Vagina (tissue), 2 donors: ENCODE measurements around the gene FAM219B. TPM values are rescaled to one million over a fixed set of nuclear protein-coding genes. Genes with fewer than 3 reads are reported as not detected.
"Not testable (repeated sequence)": the region's sequence is repeated elsewhere in the genome, so short reads cannot be mapped to it uniquely, and the experiment has no call there.

ENCODE experiments used
- DNase-seq, 2 donors: peaks; one replicate each; pipeline ENCODE4 v3.0.0-alpha.2; 2017; ENCODE audit errors: extremely low spot score in 2 of 2
- H3K27ac ChIP-seq: fragments of 200-600 bp; sonication (generic); one replicate; pipeline ENCODE4 v1.5.1; 2019
- H3K27me3 ChIP-seq: fragments of 200-600 bp; sonication (generic); one replicate; pipeline ENCODE4 v1.5.1; 2019
- H3K36me3 ChIP-seq, 2 donors: fragments of 200-600 bp; sonication (generic); one replicate each; pipeline ENCODE4 v1.5.1; 2017 to 2019
- H3K4me1 ChIP-seq: fragments of 200-600 bp; sonication (generic); one replicate; pipeline ENCODE4 v1.5.1; 2019
- H3K4me3 ChIP-seq, 2 donors: fragments of 200-600 bp; sonication (generic); 1 replicate in 1 of 2; 2 replicates in 1 of 2; pipeline ENCODE4 v1.5.1; 2016 to 2019
- H3K9me3 ChIP-seq: fragments of 200-600 bp; sonication (generic); one replicate; pipeline ENCODE4 v1.5.1; 2019
- CTCF ChIP-seq, 3 experiments: fragments of 450-650 bp in 2 of 3; fragments of 200-600 bp in 1 of 3; sonication (generic) in 1 of 3; IDR thresholded peaks; one replicate each; pipeline ENCODE4 v1.5.1; 2017 to 2019; ENCODE audit warnings: antibody characterized with exemption in 3 of 3, mild to moderate bottlenecking in 2 of 3, moderate library complexity in 2 of 3
- POLR2A ChIP-seq, 2 donors: fragments of 450-650 bp; IDR thresholded peaks; one replicate each; pipeline ENCODE4 v1.6.1; 2017; ENCODE audit warnings: antibody characterized with exemption in 2 of 2, mild to moderate bottlenecking in 2 of 2, moderate library complexity in 2 of 2
- POLR2AphosphoS5 ChIP-seq, 2 donors: sonication (generic); formaldehyde crosslinking; IDR thresholded peaks; one replicate each; pipeline ENCODE4 v1.9.0; 2017; ENCODE audit warnings: antibody characterized with exemption in 2 of 2, mild to moderate bottlenecking in 2 of 2, low read depth in 1 of 2; ENCODE audit not compliant: insufficient read depth in 1 of 2
- intact Hi-C: fragments of 100-400 bp; cut with DNase I; formaldehyde crosslinking; loops from one replicate; pipeline ENCODE4 v1.15.1; 2023
- total RNA-seq: library from RNA; depleted of rRNA; stranded (reverse); fragments of >200 nt; gene quantifications from one replicate; pipeline ENCODE4 v1.2.3, GENCODE V29; 2016

FAM219B gene
- total RNA-seq, 1 donor from 2014 or later = 51.6 TPM

GRCh38 chr15:74895830-74896229 lies 10.8 kb downstream of the FAM219B start:
- intact Hi-C loops = no loop called here
- Histone ChIP-seq H3K27ac (no peak overlapping the region), H3K36me3 (peaks cover 0 to 15% of the 10 kb centered on the region in 2 donors), H3K4me3 (no peak overlapping the region), H3K27me3 (no peaks in the 10 kb centered on the region), H3K4me1 (peaks cover 10% of the 10 kb centered on the region), H3K9me3 (no peaks in the 10 kb centered on the region)
- TF ChIP-seq CTCF (IDR thresholded peaks at IDR 0.05) (no peak), POLR2A (IDR thresholded peaks at IDR 0.05) (no peak), POLR2AphosphoS5 (IDR thresholded peaks at IDR 0.05; ENCODE audit: insufficient read depth in 1 of 2, low read depth in 1 of 2) (no peak)
- DNase-seq = no peak

- intact Hi-C loops, DNase-seq, H3K9me3 ChIP-seq, H3K27ac ChIP-seq, H3K27me3 ChIP-seq, H3K4me3 ChIP-seq, H3K36me3 ChIP-seq: not testable (repeated sequence)
- H3K4me1 ChIP-seq = peaks cover 20% of the 10 kb centered on the region
Measured at GRCh38 chr15:74894383-74894782, 12.3 kb downstream of the FAM219B start.

- Histone ChIP-seq H3K36me3 (peaks cover 0 to 6% of the 10 kb centered on the region in 2 donors), H3K27ac (no peak overlapping the region)
- intact Hi-C loops = no loop called here
Measured at GRCh38 chr15:74893627-74894026, 13.0 kb downstream of the FAM219B start.

GRCh38 chr15:74892931-74893330 lies 13.7 kb downstream of the FAM219B start:
- H3K36me3 ChIP-seq = peaks cover 0 to 6% of the 10 kb centered on the region in 2 donors
- no peak for DNase-seq
- intact Hi-C loops = no loop called here
- H3K9me3 ChIP-seq = no peaks in the 10 kb centered on the region
- H3K4me3 ChIP-seq = no peak overlapping the region
- peaks cover 26% of the 10 kb centered on the region for H3K4me1 ChIP-seq
- TF ChIP-seq POLR2A (IDR thresholded peaks at IDR 0.05) (no peak), POLR2AphosphoS5 (IDR thresholded peaks at IDR 0.05; ENCODE audit: insufficient read depth in 1 of 2, low read depth in 1 of 2) (no peak), CTCF (IDR thresholded peaks at IDR 0.05) (no peak)
- no peak overlapping the region for H3K27ac ChIP-seq
- H3K27me3 ChIP-seq = no peaks in the 10 kb centered on the region

More at GRCh38 chr15:74893627-74894026, 13.0 kb downstream of the FAM219B start:
- Histone ChIP-seq H3K9me3 (no peaks in the 10 kb centered on the region), H3K4me1 (peaks cover 26% of the 10 kb centered on the region), H3K4me3 (no peak overlapping the region), H3K27me3 (no peaks in the 10 kb centered on the region)
- DNase-seq = no peak
- TF ChIP-seq POLR2AphosphoS5 (IDR thresholded peaks at IDR 0.05; ENCODE audit: insufficient read depth in 1 of 2, low read depth in 1 of 2) = no peak
- TF ChIP-seq CTCF (IDR thresholded peaks at IDR 0.05) = no peak
- TF ChIP-seq POLR2A (IDR thresholded peaks at IDR 0.05) = no peak

- Histone ChIP-seq H3K36me3 (peaks cover 0 to 6% of the 10 kb centered on the region in 2 donors), H3K4me1 (peaks cover 26% of the 10 kb centered on the region), H3K27ac (no peak overlapping the region), H3K4me3 (no peak overlapping the region), H3K27me3 (no peaks in the 10 kb centered on the region), H3K9me3 (no peaks in the 10 kb centered on the region)
- TF ChIP-seq POLR2A (IDR thresholded peaks at IDR 0.05) (no peak), POLR2AphosphoS5 (IDR thresholded peaks at IDR 0.05; ENCODE audit: insufficient read depth in 1 of 2, low read depth in 1 of 2) (no peak), CTCF (IDR thresholded peaks at IDR 0.05) (no peak)
- intact Hi-C loops = no loop called here
- no peak for DNase-seq
Measured at GRCh38 chr15:74892313-74892712, 14.3 kb downstream of the FAM219B start.
